HUDEP-2 (cell line): ENCODE measurements around the gene PPP2R2C.

Source experiments
- DNase-seq, 76 experiments: peaks; one replicate each; lab custom pipeline; 2025; ENCODE audit not compliant: unreplicated experiment in 76 of 76; lab: John Stamatoyannopoulos, UW

The PPP2R2C gene

GRCh38 chr4:6294705-6295421 is 177.6 kb downstream of the PPP2R2C start:
- DNase-seq, result no peak

GRCh38 chr4:6293661-6294060 is 178.8 kb downstream of the PPP2R2C start:
- no peak for DNase-seq

GRCh38 chr4:6293097-6293445 is 179.3 kb downstream of the PPP2R2C start:
- DNase-seq, result no peak

- no peak for DNase-seq
Measured at GRCh38 chr4:6292376-6293096, 179.9 kb downstream of the PPP2R2C start.

- DNase-seq, result no peak
Measured at GRCh38 chr4:6291784-6292297, 180.6 kb downstream of the PPP2R2C start.

- DNase-seq, result no peak
Measured at GRCh38 chr4:6290769-6291547, 181.5 kb downstream of the PPP2R2C start.

GRCh38 chr4:6290256-6290655 is 182.2 kb downstream of the PPP2R2C start:
- no peak for DNase-seq

GRCh38 chr4:6288871-6289270 is 183.5 kb downstream of the PPP2R2C start:
- DNase-seq, result no peak

- DNase-seq, result no peak
Measured at GRCh38 chr4:6288342-6288741, 184.1 kb downstream of the PPP2R2C start.

- no peak for DNase-seq
Measured at GRCh38 chr4:6287017-6287788, 185.2 kb downstream of the PPP2R2C start.

- DNase-seq, result no peak
Measured at GRCh38 chr4:6283282-6283681, 189.1 kb downstream of the PPP2R2C start.

GRCh38 chr4:6282314-6282771 is 190.1 kb downstream of the PPP2R2C start:
- no peak for DNase-seq

GRCh38 chr4:6281436-6282313 is 190.7 kb downstream of the PPP2R2C start:
- DNase-seq, result no peak

- DNase-seq, result peak in 2 of 76 experiments; percentile 7 to 24
Measured at GRCh38 chr4:6280365-6280996, 191.9 kb downstream of the PPP2R2C start.

- no peak for DNase-seq
Measured at GRCh38 chr4:6279582-6280289, 192.7 kb downstream of the PPP2R2C start.

- DNase-seq, result peak in 58 of 76 experiments; percentile 1 to 77 (median 27)
Measured at GRCh38 chr4:6278801-6279197, 193.6 kb downstream of the PPP2R2C start.

GRCh38 chr4:6277935-6278800 is 194.2 kb downstream of the PPP2R2C start:
- no peak for DNase-seq
